HepG2 (cell line): Measurements from ENCODE around the gene PEX13. TPM values are rescaled to one million over a fixed set of nuclear protein-coding genes. Genes with fewer than 3 reads are reported as not detected.

ENCODE experiments used
- ATF1 ChIP-seq: IDR thresholded peaks from 2 replicates; pipeline ENCODE4 v1.6.1; 2016; ENCODE audit warnings: mild to moderate bottlenecking, control low read depth
- FOXC1 ChIP-seq: sonication (generic); formaldehyde crosslinking; IDR thresholded peaks from 2 replicates; pipeline ENCODE4 v1.8.0; 2022; ENCODE audit warnings: mild to moderate bottlenecking, missing genetic modification reagents, borderline replicate concordance
- HIC2 ChIP-seq: sonication (generic); formaldehyde crosslinking; IDR thresholded peaks from 2 replicates; pipeline ENCODE4 v1.9.0; 2022; ENCODE audit warnings: low read depth, missing genetic modification reagents
- IKZF4 ChIP-seq: sonication (generic); formaldehyde crosslinking; IDR thresholded peaks from 2 replicates; pipeline ENCODE4 v1.5.1; 2020; ENCODE audit warnings: borderline replicate concordance, mild to moderate bottlenecking, low read depth, missing genetic modification reagents; ENCODE audit errors: not compliant biosample characterization
- KLF15 ChIP-seq: sonication (generic); formaldehyde crosslinking; IDR thresholded peaks from 2 replicates; pipeline ENCODE4 v1.8.1; 2023; ENCODE audit warnings: borderline replicate concordance, mild to moderate bottlenecking, inconsistent platforms, missing genetic modification reagents, mixed read lengths
- MZF1 ChIP-seq: sonication (generic); formaldehyde crosslinking; IDR thresholded peaks from 2 replicates; pipeline ENCODE4 v1.8.1; 2023; ENCODE audit warnings: mild to moderate bottlenecking, missing genetic modification reagents, borderline replicate concordance
- POLR2G ChIP-seq: fragments of 200-400 bp; formaldehyde crosslinking; IDR thresholded peaks from 2 replicates; pipeline ENCODE4 v1.6.1; 2018; ENCODE audit warnings: mild to moderate bottlenecking, low read depth, low read length, moderate library complexity
- SIN3B ChIP-seq: fragments of 150-350 bp; IDR thresholded peaks from 2 replicates; pipeline ENCODE4 v1.6.1; 2014; ENCODE audit warnings: low read length
- SOX5 ChIP-seq: IDR thresholded peaks from 2 replicates; pipeline ENCODE4 v1.6.1; 2016; ENCODE audit warnings: borderline replicate concordance
- SYNCRIP ChIP-seq: fragments of 200-400 bp; formaldehyde crosslinking; IDR thresholded peaks from 2 replicates; pipeline ENCODE4 v1.6.1; 2018; ENCODE audit warnings: mild to moderate bottlenecking, low read depth, low read length; ENCODE audit not compliant: insufficient read depth
- TBX3 ChIP-seq: fragments of 450-650 bp; IDR thresholded peaks from 2 replicates; pipeline ENCODE4 v1.6.1; 2017; ENCODE audit warnings: antibody characterized with exemption, mild to moderate bottlenecking, inconsistent platforms, borderline replicate concordance
- ZNF362 ChIP-seq: sonication (generic); formaldehyde crosslinking; IDR thresholded peaks from 2 replicates; pipeline ENCODE4 v1.4.0; 2020; ENCODE audit warnings: missing genetic modification reagents, mild to moderate bottlenecking, borderline replicate concordance
- ZNF382 ChIP-seq: sonication (generic); formaldehyde crosslinking; IDR thresholded peaks from 2 replicates; pipeline ENCODE4 v1.5.0; 2020; ENCODE audit warnings: missing genetic modification reagents, mild to moderate bottlenecking, borderline replicate concordance
- ZNF414 ChIP-seq: sonication (generic); formaldehyde crosslinking; IDR thresholded peaks from 2 replicates; pipeline ENCODE4 v1.5.0; 2020; ENCODE audit warnings: missing genetic modification reagents
- ZNF580 ChIP-seq: IDR thresholded peaks from 2 replicates; pipeline ENCODE4 v1.6.1; 2016; ENCODE audit warnings: low read depth, borderline replicate concordance
- ZNF674 ChIP-seq: sonication (generic); formaldehyde crosslinking; IDR thresholded peaks from 2 replicates; pipeline ENCODE4 v1.5.0; 2020; ENCODE audit warnings: low read depth, mild to moderate bottlenecking, missing genetic modification reagents
- ZNF687 ChIP-seq: sonication (generic); formaldehyde crosslinking; IDR thresholded peaks from 2 replicates; pipeline ENCODE4 v1.5.1; 2020; ENCODE audit warnings: mild to moderate bottlenecking, missing genetic modification reagents, moderate library complexity
- ZNF691 ChIP-seq: sonication (generic); formaldehyde crosslinking; IDR thresholded peaks from 2 replicates; pipeline ENCODE4 v1.4.0; 2020; ENCODE audit warnings: missing genetic modification reagents, low read depth, mild to moderate bottlenecking, borderline replicate concordance
- polyA plus RNA-seq, 8 experiments: library from polyadenylated mRNA; depleted of rRNA in 3 of 8; stranded (reverse) in 7 of 8; unstranded in 1 of 8; fragments of >200 nt; fragmentation: Illumina TruSeq in 4 of 8; extraction: Trizol in 4 of 8; gene quantifications; 2 replicates each; pipeline versions ENCODE4 v1.2.1 to v1.2.3, GENCODE V29; 2011 to 2016; ENCODE audit warnings: low read depth in 4 of 8, missing spikeins in 1 of 8, mixed read lengths in 1 of 8; ENCODE audit not compliant: insufficient read depth in 1 of 8
- total RNA-seq, 5 experiments: library from RNA; depleted of rRNA; stranded (reverse); fragments of >200 nt; fragmentation: Illumina TruSeq; extraction: Trizol; gene quantifications; 2 replicates each; pipeline ENCODE4 v1.2.3, GENCODE V29; 2016; ENCODE audit warnings: low read depth in 1 of 5

Gene PEX13
- total and polyA plus RNA-seq, 2 of the 13 experiments (the other 11 are each of a cell fraction or from before 2014, with no cell fraction given), result 47.9 to 75.9 TPM

GRCh38 chr2:61017556-61018317 is at the start of gene PEX13, which contains the start of gene PUS10 (continued):
- TF ChIP-seq ZNF691 (CRISPR knock-in tag), result no peak; the same call in 1 of the 2 replicates
- 0 out of 2 replicates have a peak, but pooled peaks have one; percentile 16 for TF ChIP-seq HIC2 (CRISPR knock-in tag)
- no peak for TF ChIP-seq SIN3B
- TF ChIP-seq KLF15 (CRISPR knock-in tag), result no peak
- no peak; the same call in 1 of the 2 replicates for TF ChIP-seq ZNF580
- peak; percentile 93; the same call in 1 of the 2 replicates for TF ChIP-seq SOX5
- no peak for TF ChIP-seq FOXC1 (CRISPR knock-in tag)
- peak; percentile 86 for TF ChIP-seq ZNF687 (CRISPR knock-in tag)
- TF ChIP-seq ZNF362 (CRISPR knock-in tag), result no peak
- no peak for TF ChIP-seq SYNCRIP
- no peak for TF ChIP-seq MZF1 (CRISPR knock-in tag)
- no peak for TF ChIP-seq ZNF382 (CRISPR knock-in tag)
- peak; percentile 98 for TF ChIP-seq TBX3
- TF ChIP-seq IKZF4 (CRISPR knock-in tag), result no peak
- TF ChIP-seq ZNF414, result 0 out of 2 replicates have a peak, but pooled peaks have one; percentile 17
- peak; percentile 88 for TF ChIP-seq POLR2G
- TF ChIP-seq ZNF674 (CRISPR knock-in tag), result 0 out of 2 replicates have a peak, but pooled peaks have one; percentile 4
- TF ChIP-seq ATF1 (CRISPR knock-in tag), result peak; percentile 78
